Activated naive CD8-positive, alpha-beta T cell treated with anti-CD3 and anti-CD28 coated beads, Interleukin-2, amount 10 ng/mL, durations not matched to agents 7 days and 5 days (primary cell): Measurements from ENCODE around the gene PAK4. TPM values are rescaled to one million over a fixed set of nuclear protein-coding genes. Genes with fewer than 3 reads are reported as not detected.

Source experiments
- ATAC-seq: fragments of 150-1000 bp; cut with Tn5 transposase; one replicate; pipeline ENCODE4 v1.10.0; 2021; ENCODE audit warnings: low read depth, moderate library complexity
- POLR2A ChIA-PET: fragments of 350-600 bp; sonication (Branson Sonifier 250); formaldehyde crosslinking; loops from one replicate; lab custom pipeline; 2021; ENCODE audit warnings: antibody characterized with exemption; lab: Charles Lee
- DNase-seq: peaks from one replicate; pipeline ENCODE4 v3.0.0; 2021
- H3K27ac Mint-ChIP-seq: one replicate; pipeline ENCODE4 v1.8.0; 2022; ENCODE audit warnings: mild to moderate bottlenecking, mixed read lengths
- H3K27me3 Mint-ChIP-seq: one replicate; pipeline ENCODE4 v1.8.0; 2022; ENCODE audit warnings: mild to moderate bottlenecking, moderate library complexity, mixed read lengths
- H3K36me3 Mint-ChIP-seq: one replicate; pipeline ENCODE4 v1.8.0; 2021; ENCODE audit warnings: mild to moderate bottlenecking, mixed read lengths
- H3K4me1 Mint-ChIP-seq: one replicate; pipeline ENCODE4 v1.8.0; 2021; ENCODE audit warnings: mixed read lengths
- H3K4me3 Mint-ChIP-seq: one replicate; pipeline ENCODE4 v1.8.0; 2022; ENCODE audit warnings: mild to moderate bottlenecking, moderate library complexity, mixed read lengths
- H3K9me3 Mint-ChIP-seq: one replicate; pipeline ENCODE4 v1.8.0; 2021; ENCODE audit warnings: mixed read lengths
- total RNA-seq, 2 experiments: library from RNA; stranded (reverse); gene quantifications; one replicate each; pipeline ENCODE4 v1.2.3, GENCODE V29; 2021

The PAK4 gene
- 10 to 100 TPM; 16.1 to 17.1 TPM for total RNA-seq

DNA sequence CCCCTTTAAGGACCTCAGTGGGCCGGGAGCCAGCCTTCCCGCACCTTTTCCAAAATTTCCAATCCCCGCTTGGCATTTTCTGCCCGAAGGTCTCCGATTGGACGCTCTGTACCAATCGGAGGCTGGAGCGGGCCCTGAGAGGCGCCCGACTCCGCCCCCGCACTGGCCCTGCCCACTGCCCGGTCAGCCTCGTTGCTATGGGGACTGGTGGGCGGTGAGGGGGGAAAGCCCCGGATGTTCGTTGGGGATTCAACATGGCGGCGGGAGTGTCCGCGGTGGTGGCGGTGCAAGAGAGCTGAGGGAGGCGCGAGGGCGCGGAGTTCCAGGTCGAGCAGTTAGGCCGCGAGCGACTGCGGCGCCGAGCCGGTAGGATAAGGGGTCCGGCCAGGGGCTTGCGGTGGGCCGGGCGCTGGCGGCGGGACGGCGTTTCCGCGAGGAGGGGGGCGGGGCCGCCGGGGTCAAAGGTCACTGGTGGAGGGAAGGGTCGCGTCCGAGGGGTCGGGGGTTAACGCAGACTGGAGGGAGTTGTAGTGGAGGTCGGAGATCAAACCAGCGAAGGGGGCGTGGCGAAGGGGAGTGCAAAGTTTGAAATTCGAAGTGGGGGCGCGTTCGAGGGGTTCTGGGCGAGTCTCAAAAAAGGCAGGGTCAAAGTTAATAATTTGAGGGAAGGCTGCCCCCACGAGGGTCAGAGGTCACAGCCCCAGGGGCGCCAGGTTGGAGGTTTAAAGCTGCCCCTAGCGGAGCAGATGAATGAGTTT, at the start of gene PAK4:
PAK4 (plus strand) TSS at position 233 of the 758 bp plus-strand sequence. CDS start 43,768 bp downstream, outside the sequence.
- H3K4me1 Mint-ChIP-seq, result peaks cover 25% of the 10 kb centered on the region
- peak within 1 kb of the TSS; percentile 96 for H3K4me3 Mint-ChIP-seq
- peaks cover 2% of the 10 kb centered on the region for H3K36me3 Mint-ChIP-seq
- H3K9me3 Mint-ChIP-seq, result no peaks in the 10 kb centered on the region
- peak; percentile 98 for DNase-seq
- POLR2A ChIA-PET, result interaction anchor here (0.7 to 1.3 kb wide), 2 partner anchors 266 to 286 kb away, joined by 3 read pairs; partner anchors contain the start of gene PLEKHG2
- peak within 1 kb of the TSS; percentile 94 for H3K27ac Mint-ChIP-seq
- ATAC-seq, result peak; percentile 96
- peaks cover 8% of the 10 kb centered on the region for H3K27me3 Mint-ChIP-seq

DNA sequence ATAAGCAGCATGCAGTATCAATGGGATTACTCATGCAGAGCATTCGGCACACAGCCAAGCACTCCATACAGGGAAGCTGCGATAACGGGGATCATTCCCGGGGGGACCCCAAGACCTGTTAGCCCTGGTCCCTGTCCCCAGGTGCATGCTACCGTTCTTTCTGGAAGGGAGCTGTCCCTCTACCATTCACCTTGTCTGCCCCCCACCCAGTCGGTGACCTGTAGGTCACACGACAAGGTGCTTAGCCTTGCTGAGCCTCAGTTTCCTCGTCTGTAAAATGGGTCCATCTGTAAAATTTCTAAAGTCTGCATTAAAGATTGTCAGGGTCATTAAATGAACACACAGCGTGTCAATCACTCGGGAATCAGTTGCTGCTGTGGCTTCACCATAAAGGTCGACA, 48.3 kb upstream of the PAK4 start:
- Mint-ChIP-seq H3K4me1 (peaks cover 19% of the 10 kb centered on the region), H3K9me3 (no peaks in the 10 kb centered on the region), H3K27me3 (peaks cover 24% of the 10 kb centered on the region), H3K4me3 (no peak overlapping the region), H3K36me3 (no peaks in the 10 kb centered on the region), H3K27ac (no peak overlapping the region)
- DNase-seq, result no peak
- no peak for ATAC-seq
- POLR2A ChIA-PET, result no interaction called here

DNA sequence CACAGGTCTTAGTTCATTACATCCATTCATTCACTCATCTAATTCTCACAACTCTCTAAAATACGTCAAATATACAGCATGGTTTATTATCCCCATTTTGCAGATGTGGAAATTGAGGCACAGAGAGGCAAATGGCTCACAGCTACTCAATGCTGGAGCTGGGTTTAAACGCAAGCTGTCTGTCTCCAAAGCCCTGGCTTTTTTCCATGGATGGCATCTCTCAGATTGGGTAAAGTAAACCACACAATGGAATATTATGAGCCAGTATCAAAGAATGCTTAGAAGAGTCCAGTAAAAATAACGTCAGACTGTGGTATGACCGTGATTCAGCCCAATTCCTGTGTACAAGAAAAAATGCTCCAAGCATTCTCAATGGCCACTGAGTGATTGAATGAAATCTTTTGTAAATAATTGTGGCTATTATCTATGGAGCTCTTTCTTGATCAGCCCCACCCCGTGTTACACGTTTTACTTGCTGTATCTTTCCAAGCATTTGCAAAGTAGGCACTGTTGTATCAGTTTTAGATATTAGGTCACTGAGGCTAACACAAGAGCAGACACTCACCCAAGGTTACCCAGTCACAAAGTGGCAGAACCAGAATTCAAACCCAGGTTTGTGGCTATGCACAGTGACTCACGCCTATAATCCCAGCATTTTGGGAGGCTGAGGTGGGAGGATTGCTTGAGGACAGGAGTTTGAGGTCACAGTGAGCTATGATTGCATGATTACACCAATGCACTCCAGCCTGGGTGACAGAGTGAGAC, 47.0 kb upstream of the PAK4 start:
- no peak for DNase-seq
- no peaks in the 10 kb centered on the region for H3K9me3 Mint-ChIP-seq

DNA sequence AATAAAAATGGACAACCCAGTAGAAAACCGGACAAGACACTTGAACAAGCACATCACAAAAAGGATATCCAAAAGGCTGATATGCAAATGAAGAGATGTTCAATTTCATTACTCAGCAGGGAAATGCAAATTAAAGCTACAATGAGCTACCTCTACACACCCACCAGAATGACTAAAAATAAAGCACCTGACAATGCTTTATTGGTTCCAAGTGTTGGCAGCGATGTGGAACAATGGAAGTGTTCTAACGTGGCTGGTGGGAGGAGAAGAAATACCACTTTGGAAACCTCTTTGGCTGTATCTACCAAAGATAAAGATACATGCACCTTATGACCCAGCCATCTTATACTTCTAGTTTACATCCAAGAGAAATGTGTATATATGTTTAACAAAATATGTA, 45.2 kb upstream of the PAK4 start:
- peaks cover 53% of the 10 kb centered on the region for H3K27me3 Mint-ChIP-seq
- peaks cover 8% of the 10 kb centered on the region for H3K4me1 Mint-ChIP-seq
- H3K9me3 Mint-ChIP-seq, result no peaks in the 10 kb centered on the region
- DNase-seq, result no peak
- POLR2A ChIA-PET, result no interaction called here
- H3K27ac Mint-ChIP-seq, result no peak overlapping the region
- no peak for ATAC-seq
- H3K4me3 Mint-ChIP-seq, result no peak overlapping the region
- H3K36me3 Mint-ChIP-seq, result no peaks in the 10 kb centered on the region

More for the DNA sequence above, 47.0 kb upstream of the PAK4 start:
- no peak for ATAC-seq
- no peak overlapping the region for H3K4me3 Mint-ChIP-seq
- H3K36me3 Mint-ChIP-seq, result no peaks in the 10 kb centered on the region
- H3K4me1 Mint-ChIP-seq, result peaks cover 10% of the 10 kb centered on the region
- peaks cover 37% of the 10 kb centered on the region for H3K27me3 Mint-ChIP-seq
- POLR2A ChIA-PET, result no interaction called here
- H3K27ac Mint-ChIP-seq, result no peak overlapping the region

DNA sequence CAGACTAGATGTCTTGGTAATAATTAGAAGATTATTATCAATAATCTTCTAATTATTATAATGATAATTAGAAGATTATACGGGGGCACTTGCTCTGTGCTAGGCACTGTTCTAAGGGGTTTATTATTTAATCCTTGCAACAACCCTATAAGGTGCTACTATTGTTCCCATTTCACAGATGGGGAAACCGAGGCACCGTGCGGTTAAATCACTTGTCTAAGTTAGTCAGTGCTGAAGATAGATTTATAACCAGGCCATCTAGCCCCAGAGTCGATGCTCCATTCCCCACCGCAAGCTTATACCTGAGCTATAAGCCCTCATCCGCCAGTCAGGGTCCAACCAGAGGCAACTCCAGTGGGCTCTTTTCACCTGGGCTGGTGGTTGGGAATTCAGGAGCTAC, 43.4 kb upstream of the PAK4 start:
- Mint-ChIP-seq H3K27me3 (peaks cover 60% of the 10 kb centered on the region), H3K36me3 (no peaks in the 10 kb centered on the region), H3K27ac (no peak overlapping the region), H3K9me3 (no peaks in the 10 kb centered on the region), H3K4me3 (no peak overlapping the region), H3K4me1 (peaks cover 8% of the 10 kb centered on the region)
- DNase-seq (no peak), ATAC-seq (no peak)
- POLR2A ChIA-PET, result no interaction called here

DNA sequence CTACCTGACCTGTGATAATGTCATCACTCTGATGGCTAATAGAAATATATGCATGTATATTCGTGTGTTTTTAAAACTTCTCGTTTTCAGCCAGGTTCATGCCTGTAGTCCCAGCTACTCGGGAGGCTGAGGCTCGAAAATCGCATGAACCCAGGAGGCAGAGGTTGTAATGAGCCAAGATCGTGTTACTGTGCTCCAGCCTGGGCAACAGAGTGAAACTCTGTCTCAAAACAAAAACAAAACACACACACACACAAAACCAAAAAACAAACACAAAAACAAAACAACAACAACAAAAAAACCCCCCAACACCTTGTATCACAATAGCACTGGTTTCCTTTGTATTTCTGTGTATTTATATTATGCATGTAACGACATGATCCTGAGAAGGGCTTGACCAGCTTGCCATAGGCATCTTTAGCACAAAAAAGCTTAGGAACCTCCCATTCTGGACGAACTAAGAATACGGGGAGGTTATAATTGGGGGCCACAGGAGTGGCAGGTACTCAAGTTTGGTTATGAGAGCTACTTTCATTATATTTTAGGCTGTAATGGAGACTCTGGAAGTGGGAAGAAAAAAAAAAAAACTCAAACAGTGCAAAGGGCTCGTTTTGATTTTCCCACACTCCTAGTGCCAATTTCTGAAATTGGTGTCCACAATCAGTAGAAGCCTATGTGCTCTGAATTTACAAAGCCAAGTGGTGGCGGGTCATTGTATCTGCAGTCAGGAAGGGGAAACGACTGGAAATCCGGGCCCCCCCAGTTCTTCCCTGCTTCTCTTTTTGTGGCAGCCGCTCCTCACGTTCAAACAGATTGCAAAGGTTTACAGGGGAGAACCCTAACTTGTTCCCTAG, 42.6 kb upstream of the PAK4 start:
- Mint-ChIP-seq H3K27ac (no peak overlapping the region), H3K27me3 (peaks cover 61% of the 10 kb centered on the region), H3K36me3 (no peaks in the 10 kb centered on the region), H3K9me3 (no peaks in the 10 kb centered on the region), H3K4me3 (peak overlapping the region; percentile 6), H3K4me1 (peaks cover 8% of the 10 kb centered on the region)
- no peak for DNase-seq
- ATAC-seq, result no peak
- POLR2A ChIA-PET, result no interaction called here

DNA sequence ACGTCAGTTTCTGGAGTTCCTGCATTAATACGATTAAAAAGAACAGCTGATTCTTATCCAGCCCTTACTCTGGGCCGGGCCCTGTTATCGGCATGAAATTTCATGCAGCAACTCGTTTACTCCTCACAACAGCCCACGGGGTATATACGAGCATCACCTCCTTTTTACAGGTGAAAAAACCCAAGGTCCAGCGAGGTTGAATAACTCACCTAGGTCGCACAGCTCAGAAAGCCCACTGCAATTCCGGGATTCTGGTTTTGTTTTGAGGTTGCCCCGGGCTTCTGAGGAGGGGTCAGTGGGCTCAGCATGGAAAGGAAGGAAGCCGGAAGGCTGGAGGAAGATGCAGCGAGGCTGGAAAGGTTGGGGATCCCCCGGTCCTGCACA, 42.0 kb upstream of the PAK4 start:
- Mint-ChIP-seq H3K27ac (no peak overlapping the region), H3K9me3 (no peaks in the 10 kb centered on the region), H3K4me3 (peak overlapping the region; percentile 59), H3K36me3 (no peaks in the 10 kb centered on the region), H3K4me1 (peaks cover 8% of the 10 kb centered on the region), H3K27me3 (peaks cover 62% of the 10 kb centered on the region)
- POLR2A ChIA-PET, result no interaction called here
- no peak for DNase-seq
- ATAC-seq, result no peak

DNA sequence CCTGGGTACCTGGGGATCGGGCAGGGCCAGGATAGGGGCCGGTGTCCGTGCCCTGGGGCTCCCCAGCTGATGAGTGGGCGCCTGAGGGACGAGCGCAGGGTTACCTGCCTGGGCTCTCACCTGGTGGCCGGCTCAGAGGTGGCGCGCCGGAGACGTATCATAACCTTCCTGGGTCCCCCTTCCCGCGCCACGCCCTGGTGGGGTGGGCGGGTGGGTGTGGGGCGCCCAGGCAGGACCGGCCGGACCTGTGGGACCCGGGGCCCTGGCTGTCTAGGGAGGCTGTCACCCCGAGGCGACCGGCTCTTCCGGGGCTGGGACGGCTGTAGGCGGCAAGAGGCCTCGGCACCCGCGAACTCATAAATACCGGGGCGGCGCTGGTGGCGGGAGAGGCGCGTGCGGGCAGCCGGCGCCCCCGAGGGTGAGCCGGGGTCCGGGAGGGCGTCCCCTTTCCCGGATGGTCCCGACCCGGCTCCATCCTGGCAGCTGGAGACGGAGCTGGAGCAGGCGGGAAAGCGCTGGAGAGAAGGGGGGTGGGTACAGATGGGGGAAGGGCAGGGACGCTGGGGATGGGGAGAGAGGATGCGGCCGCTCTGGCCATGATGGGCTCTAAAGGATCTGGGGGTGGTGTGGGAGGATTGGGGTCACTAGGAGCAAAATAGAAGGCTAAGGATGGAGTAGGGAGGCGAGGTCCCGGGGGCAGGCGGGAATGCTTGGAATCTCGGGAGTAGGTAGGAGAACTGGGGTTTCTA, 41.4 kb upstream of the PAK4 start, which contains the start of gene ACP7:
ACP7 (plus strand) TSS at position 386 of the 749 bp plus-strand sequence. CDS start 902 bp downstream, outside the sequence.
- Mint-ChIP-seq H3K36me3 (no peaks in the 10 kb centered on the region), H3K4me1 (peaks cover 8% of the 10 kb centered on the region), H3K9me3 (no peaks in the 10 kb centered on the region), H3K4me3 (peak within 1 kb of the TSS; percentile 59), H3K27me3 (peaks cover 62% of the 10 kb centered on the region), H3K27ac (no peak within 1 kb of the TSS)
- ATAC-seq (peak; percentile 78), DNase-seq (peak; percentile 44)
- POLR2A ChIA-PET, result no interaction called here

DNA sequence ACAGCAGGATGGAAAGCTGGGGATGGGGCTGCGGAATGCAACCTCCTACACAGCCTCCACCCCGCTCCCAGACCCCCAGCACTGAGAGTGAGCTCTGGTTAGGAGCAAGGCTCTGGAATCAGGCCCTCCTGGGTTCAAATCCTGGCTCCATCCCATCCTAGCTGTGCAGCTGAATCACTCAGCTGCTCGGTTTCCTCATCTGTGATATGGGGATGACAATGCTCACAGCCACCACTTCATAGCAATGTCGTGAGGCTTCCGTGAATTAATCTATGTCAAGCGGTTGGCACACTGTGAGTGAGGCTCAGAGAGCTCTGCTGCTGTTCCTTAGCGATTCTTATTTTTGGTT, 40.9 kb upstream of the PAK4 start:
- ATAC-seq (no peak), DNase-seq (no peak)
- POLR2A ChIA-PET, result no interaction called here
- H3K27ac Mint-ChIP-seq, result no peak overlapping the region
- no peaks in the 10 kb centered on the region for H3K36me3 Mint-ChIP-seq
- H3K27me3 Mint-ChIP-seq, result peaks cover 60% of the 10 kb centered on the region
- H3K4me3 Mint-ChIP-seq, result no peak overlapping the region
- no peaks in the 10 kb centered on the region for H3K9me3 Mint-ChIP-seq
- H3K4me1 Mint-ChIP-seq, result peaks cover 8% of the 10 kb centered on the region

DNA sequence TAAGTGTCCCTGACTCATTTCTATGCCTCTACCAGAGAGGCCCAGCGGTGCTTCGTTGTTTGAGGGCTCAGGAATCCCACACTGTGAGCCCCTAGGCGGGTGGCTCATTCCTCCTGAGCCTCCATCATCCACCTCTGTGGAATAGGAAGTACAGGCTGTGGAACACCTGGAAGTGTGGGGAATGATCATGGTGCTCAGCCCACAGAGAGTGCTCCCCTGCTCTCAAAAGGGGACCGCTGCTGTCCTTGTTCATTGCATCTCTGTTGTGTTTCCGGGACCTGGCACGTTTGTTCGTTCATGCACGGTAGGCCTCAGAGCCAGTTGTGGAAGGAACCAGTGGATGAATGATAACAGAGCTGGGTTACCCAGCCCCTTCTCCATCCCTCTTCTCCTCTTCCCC, 40.2 kb upstream of the PAK4 start:
- peak overlapping the region; percentile 25 for H3K4me3 Mint-ChIP-seq
- no peaks in the 10 kb centered on the region for H3K36me3 Mint-ChIP-seq
- H3K27ac Mint-ChIP-seq, result no peak overlapping the region
- peaks cover 8% of the 10 kb centered on the region for H3K4me1 Mint-ChIP-seq
- DNase-seq (no peak), ATAC-seq (no peak)
- POLR2A ChIA-PET, result no interaction called here
- no peaks in the 10 kb centered on the region for H3K9me3 Mint-ChIP-seq
- peaks cover 59% of the 10 kb centered on the region for H3K27me3 Mint-ChIP-seq

DNA sequence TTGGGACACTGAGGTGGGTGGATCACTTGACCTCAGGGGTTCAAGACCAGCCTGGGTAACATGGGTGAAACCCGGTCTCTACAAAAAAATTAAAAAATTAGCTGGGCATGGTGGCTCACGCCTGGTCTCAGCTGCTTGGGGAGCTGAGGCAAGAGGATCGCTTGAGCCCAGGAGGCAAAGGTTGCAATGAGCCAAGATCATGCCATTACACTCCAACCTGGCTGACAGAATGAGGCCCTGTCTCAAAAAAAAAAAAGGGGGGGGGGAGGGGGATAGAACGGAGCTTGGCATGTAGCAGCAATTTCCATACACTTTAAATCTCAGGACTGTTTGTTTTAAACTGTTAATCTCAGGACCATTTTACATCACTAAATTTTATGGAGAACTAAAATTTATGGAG, 39.2 kb upstream of the PAK4 start:
- POLR2A ChIA-PET, result interaction anchor here (0.5 kb wide), 1 partner anchor 132 kb away, joined by 4 read pairs; no protein-coding TSS in a partner anchor
- H3K4me3 Mint-ChIP-seq, result no peak overlapping the region
- peaks cover 5% of the 10 kb centered on the region for H3K4me1 Mint-ChIP-seq
- no peaks in the 10 kb centered on the region for H3K9me3 Mint-ChIP-seq
- ATAC-seq (no peak), DNase-seq (no peak)
- no peaks in the 10 kb centered on the region for H3K36me3 Mint-ChIP-seq
- no peak overlapping the region for H3K27ac Mint-ChIP-seq
- H3K27me3 Mint-ChIP-seq, result peaks cover 52% of the 10 kb centered on the region

DNA sequence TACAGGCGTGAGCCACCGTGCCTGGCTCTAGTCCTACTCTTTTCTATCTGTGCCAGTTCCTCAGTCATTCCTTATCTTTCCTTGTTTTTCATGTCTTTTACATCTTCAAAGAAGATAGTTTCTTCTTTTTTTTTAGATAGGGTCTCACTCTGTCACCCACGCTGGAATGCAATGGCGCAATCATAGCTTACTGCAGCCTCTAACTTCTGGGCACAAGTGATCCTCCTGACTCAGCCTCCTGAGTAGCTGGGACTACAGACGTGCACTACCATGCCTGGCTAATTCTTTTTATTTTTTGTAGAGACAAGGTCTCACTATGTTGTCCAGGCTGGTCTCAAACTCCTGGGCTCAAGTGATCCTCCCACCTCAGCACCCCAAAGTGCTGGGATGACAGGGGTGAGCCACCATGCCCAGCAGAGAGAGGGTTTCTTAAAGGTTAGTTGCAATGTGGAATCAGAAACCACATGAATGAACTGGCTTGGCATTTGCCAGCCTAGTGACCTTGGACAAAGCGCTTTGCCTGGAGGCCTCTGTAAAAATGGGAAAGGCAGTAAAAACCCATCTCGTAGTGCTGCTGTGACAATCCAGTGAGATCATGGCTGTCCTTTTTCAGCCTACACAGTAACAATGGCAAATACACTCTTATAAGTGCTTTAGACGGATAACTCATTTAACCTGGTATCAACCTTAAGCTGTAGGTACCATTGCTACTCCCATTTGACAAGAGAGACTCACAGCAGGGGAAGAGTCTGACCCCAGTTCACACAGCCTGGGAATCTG, 37.5 kb upstream of the PAK4 start:
- Mint-ChIP-seq H3K4me1 (peaks cover 1% of the 10 kb centered on the region), H3K4me3 (no peak overlapping the region), H3K36me3 (no peaks in the 10 kb centered on the region), H3K27me3 (peaks cover 40% of the 10 kb centered on the region), H3K27ac (no peak overlapping the region), H3K9me3 (no peaks in the 10 kb centered on the region)
- POLR2A ChIA-PET, result no interaction called here
- DNase-seq, result no peak
- ATAC-seq, result no peak
